ENCODE results near the gene SMARCD2.
"Not testable (repeated sequence)": the region's sequence is repeated elsewhere in the genome, so short reads cannot be mapped to it uniquely, and the experiment has no call there.

SMARCD2 gene

DNA sequence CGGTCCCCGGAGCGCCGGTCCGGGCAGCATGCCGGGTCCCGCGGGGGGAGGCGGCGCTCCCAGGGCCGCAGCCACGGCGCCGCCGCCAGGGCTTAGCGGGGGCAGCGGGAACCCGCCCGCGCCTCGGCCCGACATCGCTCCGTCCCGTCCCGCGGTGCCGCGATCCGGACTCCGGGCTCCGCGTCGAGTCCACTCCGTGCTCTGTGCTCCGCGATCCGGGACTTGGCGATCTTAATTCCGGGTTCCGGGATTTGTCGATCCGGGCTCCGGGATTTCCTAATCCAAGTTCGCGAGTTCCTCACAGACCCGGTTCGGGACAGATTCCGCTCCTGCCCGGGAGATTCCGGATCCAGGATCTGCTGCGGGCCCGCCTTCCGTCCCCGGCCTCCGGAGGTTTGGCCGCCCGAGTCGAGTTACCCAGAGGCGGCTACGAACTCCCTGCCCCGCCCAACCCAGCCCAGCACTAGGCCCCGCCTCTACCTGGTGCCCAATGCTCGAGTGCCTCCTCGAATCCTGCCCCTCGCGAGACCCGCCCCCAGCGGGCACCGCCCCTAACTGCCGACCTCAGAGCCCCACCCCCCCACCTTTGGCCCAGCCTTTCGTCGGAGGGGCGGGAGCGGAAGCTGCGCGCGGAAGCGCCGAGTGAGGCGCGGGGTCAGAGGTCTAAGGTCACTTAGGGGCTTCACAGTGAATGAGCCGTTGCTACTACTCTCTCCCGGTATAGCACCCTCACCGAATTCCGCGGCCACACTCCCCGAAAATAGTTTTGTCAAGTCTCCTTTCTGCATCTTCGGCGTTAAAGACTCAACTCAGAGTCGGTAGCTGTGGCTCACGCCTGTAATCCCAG is at the start of gene SMARCD2:
Gene SMARCD2 (minus strand): TSS at position 146 of the 847 bp plus-strand sequence. CDS start 11 bp downstream, at position 135.
- Histone ChIP-seq H3K36me3 (peaks cover 17% of the 10 kb centered on the region), H3K27ac (peak within 1 kb of the TSS; percentile 93), H3K9me3 (ENCODE audit: severe bottlenecking) (no peaks in the 10 kb centered on the region), H3K27me3 (ENCODE audit: insufficient read depth, low read depth, severe bottlenecking) (no peaks in the 10 kb centered on the region), H3K4me3 (ENCODE audit: low read depth, low read length) (peak within 1 kb of the TSS; percentile 85)
- peak; percentile 99 for DNase-seq
- TF ChIP-seq, protein P1, sequence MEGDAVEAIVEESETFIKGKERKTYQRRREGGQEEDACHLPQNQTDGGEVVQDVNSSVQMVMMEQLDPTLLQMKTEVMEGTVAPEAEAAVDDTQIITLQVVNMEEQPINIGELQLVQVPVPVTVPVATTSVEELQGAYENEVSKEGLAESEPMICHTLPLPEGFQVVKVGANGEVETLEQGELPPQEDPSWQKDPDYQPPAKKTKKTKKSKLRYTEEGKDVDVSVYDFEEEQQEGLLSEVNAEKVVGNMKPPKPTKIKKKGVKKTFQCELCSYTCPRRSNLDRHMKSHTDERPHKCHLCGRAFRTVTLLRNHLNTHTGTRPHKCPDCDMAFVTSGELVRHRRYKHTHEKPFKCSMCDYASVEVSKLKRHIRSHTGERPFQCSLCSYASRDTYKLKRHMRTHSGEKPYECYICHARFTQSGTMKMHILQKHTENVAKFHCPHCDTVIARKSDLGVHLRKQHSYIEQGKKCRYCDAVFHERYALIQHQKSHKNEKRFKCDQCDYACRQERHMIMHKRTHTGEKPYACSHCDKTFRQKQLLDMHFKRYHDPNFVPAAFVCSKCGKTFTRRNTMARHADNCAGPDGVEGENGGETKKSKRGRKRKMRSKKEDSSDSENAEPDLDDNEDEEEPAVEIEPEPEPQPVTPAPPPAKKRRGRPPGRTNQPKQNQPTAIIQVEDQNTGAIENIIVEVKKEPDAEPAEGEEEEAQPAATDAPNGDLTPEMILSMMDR (IDR thresholded peaks at IDR 0.05; ENCODE audit: low read depth, low read length): no peak

DNA sequence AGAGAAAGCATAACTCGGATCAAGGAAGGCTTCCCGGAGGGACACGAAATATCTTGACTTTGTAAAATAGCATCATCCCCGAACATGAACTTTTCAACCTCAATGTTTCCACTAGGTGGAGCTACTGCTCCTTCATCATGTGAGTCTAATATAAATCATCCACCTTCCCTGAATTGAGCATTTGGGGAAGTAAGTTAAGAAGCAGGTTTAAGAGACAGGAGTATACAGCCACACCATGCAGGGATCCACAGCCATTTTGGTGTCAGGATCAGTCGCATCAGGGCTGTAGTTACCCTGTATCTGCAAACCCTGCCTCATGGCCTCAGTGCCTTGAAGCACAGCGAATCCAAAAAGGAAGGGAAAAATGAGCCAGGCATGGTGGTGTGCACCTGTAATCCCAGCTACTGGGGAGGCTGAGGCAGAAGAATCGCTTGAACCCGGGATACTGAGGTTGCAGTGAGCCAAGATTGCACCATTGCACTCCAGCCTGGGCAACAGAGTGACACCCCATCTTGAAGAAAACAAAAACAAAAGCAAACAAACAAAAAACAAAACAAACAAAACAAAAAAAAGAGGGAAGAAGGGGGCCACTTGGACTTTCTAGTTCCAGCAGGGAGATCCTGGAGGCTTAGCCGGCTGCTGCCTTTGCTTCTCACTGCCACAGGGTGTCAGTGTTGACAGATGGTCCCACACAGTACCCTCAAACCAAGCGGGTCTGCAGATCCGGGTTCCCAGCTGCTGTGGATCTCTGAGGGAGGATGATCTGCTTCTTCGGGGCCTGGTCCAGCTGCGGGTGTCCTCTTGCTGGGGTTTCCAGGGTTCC is 46.8 kb upstream of the SMARCD2 start:
- not testable (repeated sequence) for H3K4me3 ChIP-seq (ENCODE audit: low read depth, low read length); H3K36me3 ChIP-seq; H3K27ac ChIP-seq; H3K27me3 ChIP-seq (ENCODE audit: insufficient read depth, low read depth, severe bottlenecking); H3K9me3 ChIP-seq (ENCODE audit: severe bottlenecking)
- DNase-seq: peak; percentile 85
- TF ChIP-seq, protein P1 (IDR thresholded peaks at IDR 0.05; ENCODE audit: low read depth, low read length): peak; percentile 74

DNA sequence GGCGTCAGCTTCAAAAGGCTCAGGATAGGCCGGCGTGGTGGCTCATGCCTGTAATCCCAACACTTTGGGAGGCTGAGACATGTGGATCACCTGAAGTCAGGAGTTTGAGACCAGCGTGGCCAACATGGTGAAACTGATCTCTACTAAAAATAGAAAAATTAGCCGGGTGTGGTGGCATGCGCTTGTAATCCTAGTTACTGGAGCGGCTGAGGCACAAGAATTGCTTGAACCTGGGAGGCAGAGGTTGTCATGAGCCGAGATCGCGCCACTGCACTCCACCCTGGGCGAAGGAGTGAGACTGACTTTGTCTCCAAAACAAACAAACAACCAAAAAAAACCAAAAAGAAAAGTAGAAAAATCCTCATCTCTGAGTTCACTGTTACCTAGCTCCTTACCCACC is 42.6 kb upstream of the SMARCD2 start:
- not testable (repeated sequence) for H3K27ac ChIP-seq; H3K4me3 ChIP-seq (ENCODE audit: low read depth, low read length); H3K36me3 ChIP-seq; H3K27me3 ChIP-seq (ENCODE audit: insufficient read depth, low read depth, severe bottlenecking); H3K9me3 ChIP-seq (ENCODE audit: severe bottlenecking); DNase-seq

DNA sequence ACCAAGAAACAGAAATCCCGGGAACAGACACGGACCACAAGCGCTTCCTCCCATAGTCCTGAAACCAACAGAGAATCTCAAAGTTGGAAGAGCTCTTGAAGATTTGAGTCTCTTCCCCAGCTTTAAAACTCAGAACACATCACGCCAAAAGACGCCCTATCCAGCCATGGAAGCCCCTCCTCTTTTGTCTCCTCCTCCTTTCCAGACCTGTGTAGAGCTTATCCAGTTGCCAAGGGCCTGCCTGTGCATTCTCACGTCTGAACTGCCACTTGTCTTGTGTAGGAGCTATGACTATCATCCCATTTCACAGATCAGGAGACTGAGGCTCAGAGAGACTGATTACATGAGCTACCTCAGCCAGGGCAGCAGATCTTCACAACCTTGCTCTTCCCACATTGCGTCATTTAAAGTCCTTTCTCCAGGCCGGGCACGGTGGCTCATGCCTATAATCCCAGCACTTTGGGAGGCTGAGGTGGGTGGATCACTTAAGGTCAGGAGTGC is 40.2 kb upstream of the SMARCD2 start:
- not testable (repeated sequence) for H3K9me3 ChIP-seq (ENCODE audit: severe bottlenecking); H3K36me3 ChIP-seq; DNase-seq; H3K27me3 ChIP-seq (ENCODE audit: insufficient read depth, low read depth, severe bottlenecking); H3K27ac ChIP-seq; H3K4me3 ChIP-seq (ENCODE audit: low read depth, low read length)

DNA sequence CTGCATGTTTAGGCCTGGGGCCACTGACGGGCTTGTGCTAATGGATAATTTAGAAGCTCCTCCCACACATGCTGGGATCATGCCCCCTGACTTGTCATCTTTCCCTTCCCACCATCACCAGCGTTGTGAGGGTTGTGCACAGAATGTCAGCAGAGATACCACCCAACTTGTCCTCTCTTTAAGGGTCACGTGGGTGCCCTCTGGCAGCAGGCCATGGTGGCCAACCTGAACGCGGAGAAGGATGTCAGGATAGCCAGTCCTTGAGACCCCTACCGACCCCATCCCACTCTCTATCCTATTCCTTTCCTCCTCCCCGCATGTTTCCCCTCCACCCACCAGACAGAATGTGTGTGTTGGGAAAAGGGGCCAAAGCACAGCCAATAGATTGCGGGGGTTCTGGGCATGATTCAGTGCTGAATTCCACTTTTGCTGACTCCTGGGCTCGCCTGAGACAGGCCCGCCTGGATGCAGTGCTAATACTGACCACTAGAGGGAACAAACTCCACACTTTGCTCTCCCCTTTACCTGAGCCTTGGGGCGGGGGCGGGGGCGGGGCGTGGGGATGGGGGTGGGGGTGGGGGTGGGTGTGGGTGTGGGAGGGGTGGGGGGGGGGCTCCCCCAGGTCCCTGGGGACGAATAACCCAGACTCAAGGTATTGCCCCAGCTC is 39.6 kb upstream of the SMARCD2 start, which contains the start of gene GH2:
Gene GH2 (minus strand): TSS at position 10 of the 667 bp plus-strand sequence. CDS start 143 bp downstream, outside the sequence.
- Histone ChIP-seq H3K27me3 (ENCODE audit: insufficient read depth, low read depth, severe bottlenecking) (no peaks in the 10 kb centered on the region), H3K36me3 (no peaks in the 10 kb centered on the region), H3K27ac (no peak within 1 kb of the TSS), H3K4me3 (ENCODE audit: low read depth, low read length) (no peak within 1 kb of the TSS), H3K9me3 (ENCODE audit: severe bottlenecking) (no peaks in the 10 kb centered on the region)
- TF ChIP-seq, protein P1 (IDR thresholded peaks at IDR 0.05; ENCODE audit: low read depth, low read length): peak; percentile 85
- DNase-seq: peak; percentile 83

DNA sequence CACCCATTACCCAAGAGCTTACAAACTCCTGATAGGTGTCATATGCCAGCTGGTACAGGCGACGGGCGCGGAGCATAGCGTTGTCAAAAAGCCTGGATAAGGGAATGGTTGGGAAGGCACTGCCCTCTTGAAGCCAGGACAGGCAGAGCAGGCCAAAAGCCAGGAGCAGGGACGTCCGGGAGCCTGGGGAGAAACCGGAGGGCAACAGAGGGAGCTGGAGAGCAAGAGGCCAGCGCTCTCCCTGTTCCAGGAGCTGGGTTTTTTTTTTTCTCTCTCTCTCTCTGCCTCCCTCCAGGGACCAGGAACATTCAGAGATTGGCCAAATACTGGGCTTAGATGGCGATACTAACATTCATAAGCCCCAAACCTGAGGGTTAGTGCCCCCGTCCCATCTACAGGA is 38.9 kb upstream of the SMARCD2 start:
- H3K4me3 ChIP-seq (ENCODE audit: low read depth, low read length); H3K9me3 ChIP-seq (ENCODE audit: severe bottlenecking); H3K27me3 ChIP-seq (ENCODE audit: insufficient read depth, low read depth, severe bottlenecking); H3K27ac ChIP-seq; H3K36me3 ChIP-seq: not testable (repeated sequence)
- TF ChIP-seq, protein P1 (IDR thresholded peaks at IDR 0.05; ENCODE audit: low read depth, low read length): peak; percentile 39
- DNase-seq: peak; percentile 34
